MM.1S (cell line): Measurements from ENCODE around the gene NFATC2.
A peak's percentile ranks its signal among the peaks of the same experiment; 100 is the strongest.

Experiments used
- DNase-seq: peaks from one replicate; pipeline ENCODE4 v3.0.0-alpha.2; 2015
- H2AFZ ChIP-seq: fragments of 300-600 bp; sonication (generic); 2 replicates; pipeline ENCODE4 v1.6.0; 2016; ENCODE audit warnings: antibody characterized with exemption, low read length
- H3F3A ChIP-seq: fragments of 300-600 bp; sonication (generic); 2 replicates; pipeline ENCODE4 v1.6.1; 2016; ENCODE audit warnings: mild to moderate bottlenecking, antibody characterized with exemption, low read length, moderate library complexity, mixed read lengths; ENCODE audit not compliant: insufficient read depth
- H3K27ac ChIP-seq: fragments of 300-600 bp; sonication (generic); 2 replicates; pipeline ENCODE4 v1.5.1; 2016; ENCODE audit warnings: mild to moderate bottlenecking, low read length
- H3K27me3 ChIP-seq: fragments of 300-600 bp; sonication (generic); replicated peaks from 2 replicates; pipeline ENCODE4 v1.6.0; 2016; ENCODE audit warnings: low read length; ENCODE audit not compliant: insufficient read depth
- H3K36me3 ChIP-seq: fragments of 300-600 bp; sonication (generic); replicated peaks from 2 replicates; pipeline ENCODE4 v1.6.1; 2016; ENCODE audit warnings: mild to moderate bottlenecking, low read length, mixed read lengths; ENCODE audit not compliant: insufficient read depth
- H3K4me1 ChIP-seq: fragments of 300-600 bp; sonication (generic); 2 replicates; pipeline ENCODE4 v1.6.1; 2016; ENCODE audit warnings: low read length, mixed read lengths
- H3K4me2 ChIP-seq: fragments of 300-600 bp; sonication (generic); 2 replicates; pipeline ENCODE4 v1.6.0; 2016; ENCODE audit warnings: low read depth, low read length
- H3K4me3 ChIP-seq: fragments of 300-600 bp; sonication (generic); 2 replicates; pipeline ENCODE4 v1.5.1; 2016; ENCODE audit warnings: low read length, mixed read lengths
- H3K79me2 ChIP-seq: fragments of 300-600 bp; sonication (generic); 2 replicates; pipeline ENCODE4 v1.6.1; 2016; ENCODE audit warnings: mixed run types, low read length, mixed read lengths
- H3K9ac ChIP-seq: fragments of 300-600 bp; sonication (generic); 2 replicates; pipeline ENCODE4 v1.6.1; 2016; ENCODE audit warnings: low read length, mixed read lengths
- H3K9me2 ChIP-seq: fragments of 300-600 bp; sonication (generic); replicated peaks from 2 replicates; pipeline ENCODE4 v1.6.1; 2016; ENCODE audit warnings: mild to moderate bottlenecking, low read length, mixed read lengths; ENCODE audit not compliant: insufficient read depth
- H3K9me3 ChIP-seq: fragments of 300-600 bp; sonication (generic); replicated peaks from 2 replicates; pipeline ENCODE4 v1.6.1; 2016; ENCODE audit warnings: mild to moderate bottlenecking, low read length, mixed read lengths; ENCODE audit not compliant: insufficient read depth
- H4K20me1 ChIP-seq: fragments of 300-600 bp; sonication (generic); 2 replicates; pipeline ENCODE4 v1.6.1; 2016; ENCODE audit warnings: mild to moderate bottlenecking, low read length, moderate library complexity, mixed read lengths; ENCODE audit not compliant: insufficient read depth
- EZH2 ChIP-seq: fragments of 300-600 bp; sonication (generic); optimal IDR thresholded peaks from 2 replicates; pipeline ENCODE3; 2017; ENCODE audit warnings: low read depth, mild to moderate bottlenecking, antibody characterized with exemption, low read length, mixed read lengths
- EZH2phosphoT487 ChIP-seq: fragments of 300-600 bp; sonication (generic); IDR thresholded peaks from 2 replicates; pipeline ENCODE4 v1.6.1; 2018; ENCODE audit warnings: antibody characterized with exemption, low read length
- TF ChIP-seq, protein P1 (sequence below): fragments of 300-600 bp; sonication (generic); IDR thresholded peaks from 2 replicates; pipeline ENCODE4 v1.5.1; 2016; ENCODE audit warnings: antibody characterized with exemption, low read length, mixed read lengths

Gene NFATC2

DNA sequence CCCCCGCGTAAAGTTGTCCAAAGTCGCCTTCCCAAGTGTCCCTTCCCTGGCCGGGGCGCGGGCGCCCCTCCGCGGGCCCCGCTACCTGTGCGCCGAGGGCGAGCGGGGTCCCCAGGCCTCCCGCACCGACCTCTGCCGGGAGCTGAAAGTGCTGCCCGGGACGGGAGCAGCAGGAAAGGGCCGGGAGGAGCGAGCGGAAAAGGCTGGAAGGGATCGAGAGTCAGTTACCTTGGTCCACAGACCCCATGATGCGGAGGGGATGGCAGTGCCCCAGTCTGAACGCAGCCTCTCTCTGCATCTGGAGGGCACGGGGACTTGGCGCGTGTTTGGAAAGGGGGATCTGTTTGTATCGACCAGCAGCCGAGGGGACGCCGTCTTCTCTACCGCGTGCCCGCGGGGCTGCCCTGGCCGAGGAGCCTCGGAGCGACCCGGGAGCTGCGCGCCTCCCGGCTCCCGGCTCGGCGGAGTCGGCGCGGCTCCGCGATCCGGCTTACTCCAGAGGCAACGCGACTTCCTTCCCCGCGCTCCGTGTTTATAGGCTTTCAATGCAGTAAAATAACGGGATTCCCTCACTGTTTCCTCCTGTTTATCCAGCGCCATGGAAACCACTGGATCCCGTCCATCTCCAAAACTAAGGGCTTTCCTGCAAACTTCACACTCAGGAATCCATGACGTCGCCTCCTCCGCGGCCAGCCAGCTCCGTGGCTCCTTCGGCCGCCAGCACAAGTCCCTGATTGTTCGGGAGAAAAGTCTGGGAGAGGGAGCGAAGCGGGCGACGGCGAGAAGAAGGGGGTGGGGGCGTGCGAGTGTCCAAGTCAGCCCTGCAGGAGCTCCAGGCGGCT, 20.0 kb upstream of the NFATC2 start:
- 0 out of 2 replicates have a peak overlapping the region, but pooled peaks have one; percentile 17 for H3K4me2 ChIP-seq
- H3K27ac ChIP-seq = no peak overlapping the region
- H3K9me3 ChIP-seq = no peaks in the 10 kb centered on the region

DNA sequence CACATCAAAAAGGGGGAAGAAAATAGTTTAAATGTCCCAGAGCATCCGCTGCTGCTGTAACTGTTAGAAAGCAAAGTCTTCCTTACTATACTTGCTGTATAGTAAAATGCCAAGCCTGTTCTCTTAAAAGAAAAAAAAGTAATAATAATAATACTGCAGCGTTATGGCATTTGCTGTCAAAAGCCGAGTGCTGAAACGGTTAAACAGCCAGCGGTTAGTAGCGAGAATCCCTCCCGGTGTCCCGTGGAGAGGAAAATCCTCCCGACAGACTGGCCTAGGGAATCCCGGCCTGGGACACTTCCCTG, 19.5 kb upstream of the NFATC2 start:
- no peaks in the 10 kb centered on the region for H3K4me1 ChIP-seq
- no peak for DNase-seq
- 0 out of 2 replicates have a peak overlapping the region, but pooled peaks have one; percentile 17 for H3K4me2 ChIP-seq

More for the DNA sequence above, 20.0 kb upstream of the NFATC2 start:
- no peaks in the 10 kb centered on the region for H3K36me3 ChIP-seq
- DNase-seq = no peak
- H3K9ac ChIP-seq = no peak overlapping the region
- no peak for TF ChIP-seq EZH2
- no peak for TF ChIP-seq EZH2phosphoT487
- TF ChIP-seq, protein P1, sequence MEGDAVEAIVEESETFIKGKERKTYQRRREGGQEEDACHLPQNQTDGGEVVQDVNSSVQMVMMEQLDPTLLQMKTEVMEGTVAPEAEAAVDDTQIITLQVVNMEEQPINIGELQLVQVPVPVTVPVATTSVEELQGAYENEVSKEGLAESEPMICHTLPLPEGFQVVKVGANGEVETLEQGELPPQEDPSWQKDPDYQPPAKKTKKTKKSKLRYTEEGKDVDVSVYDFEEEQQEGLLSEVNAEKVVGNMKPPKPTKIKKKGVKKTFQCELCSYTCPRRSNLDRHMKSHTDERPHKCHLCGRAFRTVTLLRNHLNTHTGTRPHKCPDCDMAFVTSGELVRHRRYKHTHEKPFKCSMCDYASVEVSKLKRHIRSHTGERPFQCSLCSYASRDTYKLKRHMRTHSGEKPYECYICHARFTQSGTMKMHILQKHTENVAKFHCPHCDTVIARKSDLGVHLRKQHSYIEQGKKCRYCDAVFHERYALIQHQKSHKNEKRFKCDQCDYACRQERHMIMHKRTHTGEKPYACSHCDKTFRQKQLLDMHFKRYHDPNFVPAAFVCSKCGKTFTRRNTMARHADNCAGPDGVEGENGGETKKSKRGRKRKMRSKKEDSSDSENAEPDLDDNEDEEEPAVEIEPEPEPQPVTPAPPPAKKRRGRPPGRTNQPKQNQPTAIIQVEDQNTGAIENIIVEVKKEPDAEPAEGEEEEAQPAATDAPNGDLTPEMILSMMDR = no peak
- H3K79me2 ChIP-seq = no peaks in the 10 kb centered on the region
- no peaks in the 10 kb centered on the region for H3F3A ChIP-seq
- no peaks in the 10 kb centered on the region for H3K4me1 ChIP-seq
- no peak overlapping the region for H3K4me3 ChIP-seq
- H3K27me3 ChIP-seq = peaks cover 21% of the 10 kb centered on the region
- no peak overlapping the region for H2AFZ ChIP-seq
- no peaks in the 10 kb centered on the region for H3K9me2 ChIP-seq
- no peaks in the 10 kb centered on the region for H4K20me1 ChIP-seq

DNA sequence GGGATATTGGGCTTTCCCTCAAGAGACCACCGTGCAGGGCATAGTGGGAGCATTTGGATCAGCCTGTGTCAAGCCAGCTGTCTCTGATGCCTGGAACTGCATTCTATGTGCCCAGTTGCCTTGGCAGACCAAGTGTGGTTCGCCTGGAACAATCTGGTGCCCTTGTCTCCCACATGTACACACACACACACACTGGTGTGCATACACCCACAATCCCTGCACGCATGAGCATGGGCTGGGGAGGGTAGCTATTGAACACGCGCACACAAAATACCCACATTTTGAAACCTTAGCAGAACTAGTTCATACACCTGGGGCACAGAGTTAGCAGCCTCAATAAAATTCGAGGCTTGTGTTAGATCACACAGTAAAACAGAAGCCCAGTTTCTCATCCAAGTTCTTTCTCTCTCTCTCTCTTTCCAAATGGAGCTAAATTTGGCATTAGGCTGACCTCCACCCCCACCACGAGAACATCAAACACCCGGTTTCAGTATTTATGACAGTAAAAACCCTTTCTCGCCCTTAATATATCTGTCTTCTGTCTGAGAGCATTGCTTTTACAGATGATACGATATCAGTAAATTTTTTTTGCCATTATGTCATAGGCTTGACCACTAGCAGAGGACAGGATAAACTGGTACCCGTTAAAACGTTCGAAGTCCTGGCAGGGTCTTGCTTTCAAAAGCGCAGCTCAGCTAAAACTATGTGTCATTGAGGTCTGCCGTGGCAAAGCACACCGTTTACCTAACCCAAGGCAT, 18.2 kb upstream of the NFATC2 start:
- TF ChIP-seq EZH2phosphoT487 = no peak
- TF ChIP-seq, protein P1 = no peak
- TF ChIP-seq EZH2 = no peak

More for the DNA sequence above, 19.5 kb upstream of the NFATC2 start:
- no peak overlapping the region for H3K27ac ChIP-seq
- no peak overlapping the region for H3K9ac ChIP-seq
- no peaks in the 10 kb centered on the region for H3K79me2 ChIP-seq
- H3K27me3 ChIP-seq = peaks cover 21% of the 10 kb centered on the region
- H3K36me3 ChIP-seq = no peaks in the 10 kb centered on the region
- no peaks in the 10 kb centered on the region for H4K20me1 ChIP-seq
- no peak overlapping the region for H2AFZ ChIP-seq
- no peak for TF ChIP-seq EZH2phosphoT487
- H3K9me3 ChIP-seq = no peaks in the 10 kb centered on the region
- no peak overlapping the region for H3K4me3 ChIP-seq
- H3F3A ChIP-seq = no peaks in the 10 kb centered on the region
- no peaks in the 10 kb centered on the region for H3K9me2 ChIP-seq

More for the DNA sequence above, 18.2 kb upstream of the NFATC2 start:
- H3K27ac ChIP-seq = no peak overlapping the region
- H3K9ac ChIP-seq = no peak overlapping the region
- no peaks in the 10 kb centered on the region for H3K36me3 ChIP-seq
- no peak overlapping the region for H3K4me2 ChIP-seq
- DNase-seq = no peak
- H3F3A ChIP-seq = no peaks in the 10 kb centered on the region
- no peak overlapping the region for H3K4me3 ChIP-seq
- H3K27me3 ChIP-seq = peaks cover 21% of the 10 kb centered on the region
- H3K9me2 ChIP-seq = no peaks in the 10 kb centered on the region
- H3K4me1 ChIP-seq = no peaks in the 10 kb centered on the region
- no peak overlapping the region for H2AFZ ChIP-seq
- H4K20me1 ChIP-seq = no peaks in the 10 kb centered on the region
- H3K9me3 ChIP-seq = no peaks in the 10 kb centered on the region
- H3K79me2 ChIP-seq = no peaks in the 10 kb centered on the region
